ENCODE measurements around the gene ANKS3.

Gene ANKS3

GRCh38 chr16:4733747-4734062, 366 bp downstream of the ANKS3 start (continued):
- TF ChIP-seq ZNF10 (tag by site-specific recombination; IDR thresholded peaks at IDR 0.05) (no peak), OSR2 (tag by site-specific recombination; IDR thresholded peaks at IDR 0.05) (no peak), KLF16 (tag by site-specific recombination; IDR thresholded peaks at IDR 0.05) (no peak), KLF8 (tag by site-specific recombination; IDR thresholded peaks at IDR 0.05) (no peak), ZIC2 (tag by site-specific recombination; IDR thresholded peaks at IDR 0.05) (0 out of 2 replicates have a peak, but pooled peaks have one; percentile 4), ZNF548 (tag by site-specific recombination; IDR thresholded peaks at IDR 0.05) (no peak), ZNF211 (tag by site-specific recombination; IDR thresholded peaks at IDR 0.05; ENCODE audit: low read depth) (no peak), ZBTB6 (tag by site-specific recombination; IDR thresholded peaks at IDR 0.05) (no peak), ZNF529 (tag by site-specific recombination; IDR thresholded peaks at IDR 0.05; ENCODE audit: insufficient replicate concordance) (no peak), ZNF785 (tag by site-specific recombination; IDR thresholded peaks at IDR 0.05) (no peak), GLIS2 (tag by site-specific recombination; IDR thresholded peaks at IDR 0.05) (peak; percentile 47), ZNF768 (tag by site-specific recombination; IDR thresholded peaks at IDR 0.05) (no peak), ZNF621 (tag by site-specific recombination; IDR thresholded peaks at IDR 0.05) (no peak), ZFP37 (tag by site-specific recombination; IDR thresholded peaks at IDR 0.05) (0 out of 2 replicates have a peak, but pooled peaks have one; percentile 40), ZNF600 (tag by site-specific recombination; IDR thresholded peaks at IDR 0.05) (no peak), ZNF596 (tag by site-specific recombination; IDR thresholded peaks at IDR 0.05) (no peak), ZNF26 (tag by site-specific recombination; IDR thresholded peaks at IDR 0.05) (no peak), PRDM10 (tag by site-specific recombination; IDR thresholded peaks at IDR 0.05) (no peak)
- TF ChIP-seq, protein P1, sequence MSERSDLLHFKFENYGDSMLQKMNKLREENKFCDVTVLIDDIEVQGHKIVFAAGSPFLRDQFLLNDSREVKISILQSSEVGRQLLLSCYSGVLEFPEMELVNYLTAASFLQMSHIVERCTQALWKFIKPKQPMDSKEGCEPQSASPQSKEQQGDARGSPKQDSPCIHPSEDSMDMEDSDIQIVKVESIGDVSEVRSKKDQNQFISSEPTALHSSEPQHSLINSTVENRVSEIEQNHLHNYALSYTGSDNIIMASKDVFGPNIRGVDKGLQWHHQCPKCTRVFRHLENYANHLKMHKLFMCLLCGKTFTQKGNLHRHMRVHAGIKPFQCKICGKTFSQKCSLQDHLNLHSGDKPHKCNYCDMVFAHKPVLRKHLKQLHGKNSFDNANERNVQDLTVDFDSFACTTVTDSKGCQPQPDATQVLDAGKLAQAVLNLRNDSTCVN (tag by site-specific recombination; optimal IDR thresholded peaks at IDR 0.05), result no peak
- TF ChIP-seq, protein P2, sequence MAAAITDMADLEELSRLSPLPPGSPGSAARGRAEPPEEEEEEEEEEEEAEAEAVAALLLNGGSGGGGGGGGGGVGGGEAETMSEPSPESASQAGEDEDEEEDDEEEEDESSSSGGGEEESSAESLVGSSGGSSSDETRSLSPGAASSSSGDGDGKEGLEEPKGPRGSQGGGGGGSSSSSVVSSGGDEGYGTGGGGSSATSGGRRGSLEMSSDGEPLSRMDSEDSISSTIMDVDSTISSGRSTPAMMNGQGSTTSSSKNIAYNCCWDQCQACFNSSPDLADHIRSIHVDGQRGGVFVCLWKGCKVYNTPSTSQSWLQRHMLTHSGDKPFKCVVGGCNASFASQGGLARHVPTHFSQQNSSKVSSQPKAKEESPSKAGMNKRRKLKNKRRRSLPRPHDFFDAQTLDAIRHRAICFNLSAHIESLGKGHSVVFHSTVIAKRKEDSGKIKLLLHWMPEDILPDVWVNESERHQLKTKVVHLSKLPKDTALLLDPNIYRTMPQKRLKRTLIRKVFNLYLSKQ (tag by site-specific recombination; IDR thresholded peaks at IDR 0.05; ENCODE audit: borderline replicate concordance), result no peak
- TF ChIP-seq, protein P3, sequence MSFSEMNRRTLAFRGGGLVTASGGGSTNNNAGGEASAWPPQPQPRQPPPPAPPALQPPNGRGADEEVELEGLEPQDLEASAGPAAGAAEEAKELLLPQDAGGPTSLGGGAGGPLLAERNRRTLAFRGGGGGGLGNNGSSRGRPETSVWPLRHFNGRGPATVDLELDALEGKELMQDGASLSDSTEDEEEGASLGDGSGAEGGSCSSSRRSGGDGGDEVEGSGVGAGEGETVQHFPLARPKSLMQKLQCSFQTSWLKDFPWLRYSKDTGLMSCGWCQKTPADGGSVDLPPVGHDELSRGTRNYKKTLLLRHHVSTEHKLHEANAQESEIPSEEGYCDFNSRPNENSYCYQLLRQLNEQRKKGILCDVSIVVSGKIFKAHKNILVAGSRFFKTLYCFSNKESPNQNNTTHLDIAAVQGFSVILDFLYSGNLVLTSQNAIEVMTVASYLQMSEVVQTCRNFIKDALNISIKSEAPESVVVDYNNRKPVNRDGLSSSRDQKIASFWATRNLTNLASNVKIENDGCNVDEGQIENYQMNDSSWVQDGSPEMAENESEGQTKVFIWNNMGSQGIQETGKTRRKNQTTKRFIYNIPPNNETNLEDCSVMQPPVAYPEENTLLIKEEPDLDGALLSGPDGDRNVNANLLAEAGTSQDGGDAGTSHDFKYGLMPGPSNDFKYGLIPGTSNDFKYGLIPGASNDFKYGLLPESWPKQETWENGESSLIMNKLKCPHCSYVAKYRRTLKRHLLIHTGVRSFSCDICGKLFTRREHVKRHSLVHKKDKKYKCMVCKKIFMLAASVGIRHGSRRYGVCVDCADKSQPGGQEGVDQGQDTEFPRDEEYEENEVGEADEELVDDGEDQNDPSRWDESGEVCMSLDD (tag by site-specific recombination; IDR thresholded peaks at IDR 0.05), result peak; percentile 44; the same call in 1 of the 2 replicates
- TF ChIP-seq, protein P4, sequence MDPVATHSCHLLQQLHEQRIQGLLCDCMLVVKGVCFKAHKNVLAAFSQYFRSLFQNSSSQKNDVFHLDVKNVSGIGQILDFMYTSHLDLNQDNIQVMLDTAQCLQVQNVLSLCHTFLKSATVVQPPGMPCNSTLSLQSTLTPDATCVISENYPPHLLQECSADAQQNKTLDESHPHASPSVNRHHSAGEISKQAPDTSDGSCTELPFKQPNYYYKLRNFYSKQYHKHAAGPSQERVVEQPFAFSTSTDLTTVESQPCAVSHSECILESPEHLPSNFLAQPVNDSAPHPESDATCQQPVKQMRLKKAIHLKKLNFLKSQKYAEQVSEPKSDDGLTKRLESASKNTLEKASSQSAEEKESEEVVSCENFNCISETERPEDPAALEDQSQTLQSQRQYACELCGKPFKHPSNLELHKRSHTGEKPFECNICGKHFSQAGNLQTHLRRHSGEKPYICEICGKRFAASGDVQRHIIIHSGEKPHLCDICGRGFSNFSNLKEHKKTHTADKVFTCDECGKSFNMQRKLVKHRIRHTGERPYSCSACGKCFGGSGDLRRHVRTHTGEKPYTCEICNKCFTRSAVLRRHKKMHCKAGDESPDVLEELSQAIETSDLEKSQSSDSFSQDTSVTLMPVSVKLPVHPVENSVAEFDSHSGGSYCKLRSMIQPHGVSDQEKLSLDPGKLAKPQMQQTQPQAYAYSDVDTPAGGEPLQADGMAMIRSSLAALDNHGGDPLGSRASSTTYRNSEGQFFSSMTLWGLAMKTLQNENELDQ (tag by site-specific recombination; IDR thresholded peaks at IDR 0.05; ENCODE audit: low read depth), result no peak
